ENCODE data around the gene ANKS3.

ANKS3 gene

DNA sequence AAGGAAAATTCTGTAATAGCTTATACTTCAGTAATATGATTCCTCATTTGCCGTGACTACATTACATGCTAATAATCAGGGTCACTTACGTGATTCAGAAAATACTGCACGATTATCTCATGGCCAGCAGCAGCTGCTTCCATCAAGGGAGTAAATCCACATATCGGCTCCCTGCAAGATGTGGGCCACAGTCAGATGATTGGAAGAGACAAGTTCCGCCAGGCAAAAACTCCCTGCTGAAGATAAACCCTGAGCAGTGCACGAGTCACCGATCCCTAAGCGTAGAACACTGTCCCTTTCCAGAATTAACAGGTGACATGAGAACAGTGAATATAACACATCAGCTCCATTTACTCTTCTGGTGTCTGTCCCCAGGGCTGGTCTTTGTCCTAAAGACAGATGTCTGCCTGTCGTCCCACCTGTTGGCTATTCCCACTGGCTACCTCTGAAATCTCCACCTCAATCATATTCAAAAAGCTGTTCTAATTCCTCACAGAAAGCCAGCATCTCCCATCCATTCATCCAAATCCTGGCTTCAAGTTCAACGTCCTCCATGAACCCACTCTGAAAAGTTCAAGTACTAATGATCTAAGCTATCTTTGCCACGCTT, 9.3 kb downstream of the ANKS3 start:
- no peak for FAIRE-seq

DNA sequence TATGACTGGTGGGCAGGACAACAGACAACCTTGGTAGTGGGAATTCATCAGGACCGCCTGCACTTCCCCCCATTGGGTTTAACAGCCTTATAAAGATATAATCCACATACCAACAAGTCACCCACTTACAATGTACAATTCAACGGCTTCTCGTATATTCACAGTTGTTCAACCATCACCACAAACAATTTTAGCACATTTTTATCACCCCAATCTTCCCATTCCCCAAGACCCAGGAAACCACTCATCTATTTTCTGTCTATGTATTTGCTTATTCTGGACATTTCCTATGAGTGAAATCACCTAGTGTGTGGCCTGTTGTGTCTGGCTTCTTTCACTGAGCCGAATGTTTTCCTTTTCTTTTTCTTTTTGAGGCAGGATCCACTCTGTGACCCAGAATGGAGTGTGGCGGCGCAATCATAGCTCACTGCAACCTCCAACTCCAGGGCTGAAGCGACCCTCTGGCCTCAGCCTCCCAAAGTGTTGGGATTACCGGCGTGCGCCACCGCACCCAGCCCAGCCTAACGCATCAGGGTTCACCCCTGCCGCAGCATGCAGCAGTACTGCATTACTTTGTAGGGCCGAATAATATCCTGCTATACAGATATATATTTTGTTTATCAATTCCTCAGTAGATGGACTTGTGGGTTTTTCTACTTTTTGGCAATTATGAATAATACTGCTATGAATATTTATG, 10.9 kb downstream of the ANKS3 start:
- FAIRE-seq, result no peak

DNA sequence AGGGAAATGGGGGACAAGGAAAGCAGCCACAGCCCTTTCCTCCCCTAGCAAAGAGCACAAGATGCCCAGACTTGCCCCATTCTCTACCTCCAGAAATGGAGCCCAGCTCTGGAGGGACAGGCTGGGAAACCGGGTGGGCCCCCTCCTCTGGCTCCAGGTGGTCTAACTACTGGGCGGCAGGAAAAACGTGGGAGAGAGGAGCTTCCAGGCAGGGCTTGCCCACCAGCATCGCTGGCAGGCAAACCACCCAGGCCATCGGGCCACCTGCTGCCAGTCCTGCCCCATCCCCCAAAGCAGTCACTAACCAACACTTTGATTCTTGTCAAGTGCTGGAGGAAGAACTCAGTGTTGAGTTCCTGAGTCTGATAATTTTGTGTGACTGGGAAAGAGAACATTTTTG, 15.6 kb downstream of the ANKS3 start:
- no peak for FAIRE-seq

DNA sequence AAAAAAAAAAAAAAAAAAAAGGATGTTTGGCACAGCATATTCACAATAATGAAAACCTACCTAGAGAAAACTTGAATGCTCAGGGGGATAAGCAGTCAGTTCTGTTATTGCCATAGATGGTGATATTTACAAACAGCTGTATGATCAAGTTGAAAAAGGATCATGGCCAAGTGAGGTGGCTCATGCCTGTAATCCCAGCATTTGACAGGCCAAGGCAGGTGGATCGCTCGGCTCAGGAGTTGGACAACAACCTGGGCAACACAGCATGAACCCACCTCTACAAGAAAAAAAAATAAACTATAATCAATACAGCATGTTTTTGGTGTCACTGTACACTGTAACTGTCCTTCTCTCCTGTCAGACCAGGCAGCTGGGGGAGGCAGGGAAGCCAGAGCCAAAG, 19.1 kb downstream of the ANKS3 start:
- FAIRE-seq, result no peak

DNA sequence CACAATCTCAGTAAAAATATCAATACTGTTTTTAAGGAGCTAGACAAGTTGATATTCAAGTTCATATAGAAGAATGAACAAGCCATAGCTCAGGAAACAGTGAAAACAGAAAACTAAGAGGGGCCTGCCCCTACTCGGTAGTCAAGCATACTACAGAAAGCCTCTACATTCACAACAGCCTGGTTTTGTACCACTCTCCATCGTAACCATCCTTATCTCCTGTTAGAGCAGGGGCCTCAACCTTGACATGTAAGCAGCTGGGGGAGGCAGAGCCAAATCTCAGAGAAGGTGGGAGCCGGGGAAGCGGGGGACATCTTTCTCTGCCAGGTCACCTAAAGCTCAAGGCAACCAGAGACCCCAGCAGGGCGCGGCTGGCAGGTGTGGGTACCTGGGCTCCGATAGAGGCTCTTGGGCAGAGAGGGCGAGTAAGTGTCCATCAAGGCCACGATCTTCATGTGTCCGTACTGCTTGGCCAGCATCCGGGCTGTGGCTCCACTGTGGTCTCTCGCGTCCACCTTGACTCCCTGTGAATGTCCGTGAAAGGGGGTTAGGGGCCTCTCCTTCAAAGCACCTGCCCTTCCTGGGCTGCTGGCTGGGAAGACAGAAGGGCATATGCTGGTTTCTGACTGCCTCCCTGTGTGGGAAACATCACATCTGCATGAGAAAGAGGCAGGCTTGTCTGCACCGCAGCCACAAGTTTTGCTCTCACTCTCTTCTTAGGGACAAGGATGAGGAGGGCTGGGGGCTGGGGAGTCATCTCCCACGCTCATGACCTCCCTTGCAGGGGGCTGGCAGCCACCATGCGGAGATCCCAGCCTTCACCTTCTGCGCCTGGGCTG, 20.2 kb downstream of the ANKS3 start:
- FAIRE-seq, result no peak

DNA sequence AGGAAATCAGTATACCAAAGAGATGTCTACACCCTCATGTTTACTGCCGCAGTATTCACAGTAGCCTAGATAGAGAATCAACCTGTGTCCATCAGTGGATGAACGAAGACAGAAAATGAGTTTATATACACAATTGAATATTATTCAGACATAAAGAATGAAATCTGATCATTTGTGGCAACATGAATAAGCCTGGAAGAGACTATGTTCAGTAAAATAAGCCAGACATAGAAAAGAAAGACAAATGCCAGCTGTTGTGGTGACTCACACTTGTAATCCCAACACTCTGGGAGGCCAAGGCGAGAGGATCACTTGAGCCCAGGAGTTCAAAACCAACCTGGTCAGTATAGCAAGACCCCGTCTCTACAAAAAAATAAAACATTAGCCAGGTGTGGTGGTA, 24.6 kb downstream of the ANKS3 start:
- no peak for FAIRE-seq

DNA sequence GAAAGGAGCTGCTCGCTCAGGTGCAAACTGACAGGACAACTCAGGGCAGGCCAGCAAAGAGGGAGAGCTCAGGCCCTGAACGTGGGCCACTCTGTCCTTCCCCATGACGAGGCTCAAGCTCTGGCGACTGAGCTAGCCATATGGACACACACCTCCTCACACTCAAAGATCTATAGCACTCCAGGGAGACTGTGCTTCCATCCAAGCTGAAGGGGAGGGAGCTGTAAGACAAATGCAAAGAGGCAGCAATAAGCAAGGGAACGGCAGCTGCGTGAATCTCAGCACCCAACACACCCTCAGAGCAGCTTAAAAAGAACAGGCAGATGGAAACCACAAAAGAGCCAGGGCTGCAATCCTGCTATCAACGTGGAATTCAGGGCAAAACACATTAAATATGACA, 27.2 kb downstream of the ANKS3 start:
- FAIRE-seq, result no peak

DNA sequence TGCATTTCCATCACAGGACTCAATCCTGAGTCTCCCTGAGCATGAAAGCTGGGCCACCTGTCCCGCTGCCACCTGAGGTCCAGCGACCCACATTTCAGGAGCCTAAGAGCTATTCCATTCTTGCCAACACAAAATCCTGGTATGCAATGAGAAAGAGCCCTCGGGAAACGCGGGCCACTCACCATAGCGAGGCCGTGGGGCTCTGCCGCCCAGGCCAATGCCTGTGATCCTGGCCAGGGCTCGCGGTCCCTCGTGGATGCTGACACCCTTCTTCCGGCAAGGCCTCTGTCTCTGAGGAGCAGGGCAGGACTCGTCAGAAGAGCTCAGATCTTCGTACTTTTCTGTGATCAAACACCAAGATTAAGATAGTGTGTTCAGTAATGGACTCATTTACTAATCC, 29.2 kb downstream of the ANKS3 start:
- FAIRE-seq, result no peak

DNA sequence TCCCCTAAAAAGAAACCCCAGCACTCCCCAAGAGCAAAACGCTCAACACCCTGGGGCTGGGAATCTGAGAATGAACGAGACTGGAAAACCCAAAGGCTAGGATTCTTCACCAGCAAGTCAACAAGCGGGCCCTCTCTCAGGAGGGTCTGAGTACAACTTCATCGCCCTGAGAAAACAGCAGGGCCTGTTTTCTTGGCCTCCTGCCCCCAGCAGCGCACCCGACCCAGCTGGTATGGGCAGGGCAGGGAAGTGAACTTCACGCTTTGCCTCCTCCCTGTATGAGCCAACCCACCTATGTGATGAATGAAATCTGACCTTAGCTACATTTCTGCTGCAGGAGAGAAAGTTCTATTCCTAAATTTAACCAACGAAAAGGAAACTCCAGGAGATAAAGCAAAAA, 29.6 kb downstream of the ANKS3 start:
- FAIRE-seq, result no peak

DNA sequence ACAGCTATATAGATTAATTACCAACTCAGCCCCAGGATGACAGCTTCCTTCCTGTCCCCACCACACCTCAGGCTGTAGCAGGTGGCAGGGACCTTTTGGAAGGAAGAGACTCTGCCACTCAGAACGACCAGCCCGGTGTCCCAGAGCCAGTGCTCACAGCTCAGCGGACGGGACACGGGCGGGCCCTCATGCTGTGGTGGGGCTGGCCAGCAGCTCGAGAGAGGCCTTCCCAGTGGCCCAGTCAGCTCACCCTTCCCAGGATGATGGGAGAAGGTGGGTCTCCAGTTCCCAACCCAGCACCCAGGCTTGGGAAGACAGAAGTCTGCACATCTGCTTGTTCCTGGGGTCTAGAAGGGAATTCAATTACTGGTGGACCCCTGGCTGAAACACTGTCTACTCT, 30.2 kb downstream of the ANKS3 start:
- FAIRE-seq, result no peak

DNA sequence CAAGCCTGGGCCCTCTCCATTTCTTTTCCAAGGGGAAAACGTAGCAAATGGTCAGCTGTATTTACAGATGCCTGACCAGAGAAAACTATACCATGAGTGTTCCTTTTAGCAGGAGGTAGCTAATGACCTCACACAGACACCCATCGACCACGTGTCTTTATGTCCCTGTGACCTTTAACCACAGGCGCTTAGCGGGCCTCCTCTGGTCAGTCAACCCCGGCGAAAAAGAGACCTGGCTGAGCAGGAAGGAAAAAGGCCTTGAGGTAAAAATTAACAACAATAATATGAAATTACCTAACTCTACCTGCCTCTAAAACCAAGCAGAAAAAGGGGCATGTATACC, 31.6 kb downstream of the ANKS3 start:
- FAIRE-seq, result no peak

DNA sequence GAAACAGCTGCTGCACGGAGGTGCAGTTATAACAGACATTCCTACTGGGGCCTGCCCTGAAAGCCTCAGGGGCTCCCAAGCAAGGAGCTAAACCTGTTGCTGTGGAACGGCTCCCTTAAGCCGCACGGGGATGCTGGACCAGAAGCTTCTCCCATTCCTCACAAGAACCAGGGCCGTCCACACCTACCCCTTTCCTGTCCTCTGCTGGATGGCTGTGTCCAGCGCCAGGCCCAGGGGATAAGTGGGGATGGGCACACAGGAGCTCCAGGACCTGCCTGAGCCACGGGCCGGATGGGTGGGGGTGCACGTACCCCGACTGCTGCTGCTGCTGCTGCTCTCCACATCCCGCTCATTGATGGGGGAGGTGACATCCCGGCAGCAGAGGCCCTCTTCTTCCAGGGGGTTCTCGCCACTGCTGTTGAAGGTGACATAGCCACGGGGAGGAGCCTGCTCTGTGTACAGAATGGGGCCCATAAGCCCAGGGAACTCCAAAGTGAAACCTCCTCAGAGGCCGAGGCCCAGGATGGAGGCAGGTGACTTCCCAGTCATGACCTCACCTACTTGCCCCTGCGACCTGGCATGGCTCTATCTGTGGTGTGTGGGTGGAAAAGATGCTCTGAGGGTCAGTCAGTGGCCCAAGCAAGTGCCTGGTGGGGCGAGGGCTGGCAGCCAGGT, 32.1 kb downstream of the ANKS3 start:
- FAIRE-seq, result no peak

DNA sequence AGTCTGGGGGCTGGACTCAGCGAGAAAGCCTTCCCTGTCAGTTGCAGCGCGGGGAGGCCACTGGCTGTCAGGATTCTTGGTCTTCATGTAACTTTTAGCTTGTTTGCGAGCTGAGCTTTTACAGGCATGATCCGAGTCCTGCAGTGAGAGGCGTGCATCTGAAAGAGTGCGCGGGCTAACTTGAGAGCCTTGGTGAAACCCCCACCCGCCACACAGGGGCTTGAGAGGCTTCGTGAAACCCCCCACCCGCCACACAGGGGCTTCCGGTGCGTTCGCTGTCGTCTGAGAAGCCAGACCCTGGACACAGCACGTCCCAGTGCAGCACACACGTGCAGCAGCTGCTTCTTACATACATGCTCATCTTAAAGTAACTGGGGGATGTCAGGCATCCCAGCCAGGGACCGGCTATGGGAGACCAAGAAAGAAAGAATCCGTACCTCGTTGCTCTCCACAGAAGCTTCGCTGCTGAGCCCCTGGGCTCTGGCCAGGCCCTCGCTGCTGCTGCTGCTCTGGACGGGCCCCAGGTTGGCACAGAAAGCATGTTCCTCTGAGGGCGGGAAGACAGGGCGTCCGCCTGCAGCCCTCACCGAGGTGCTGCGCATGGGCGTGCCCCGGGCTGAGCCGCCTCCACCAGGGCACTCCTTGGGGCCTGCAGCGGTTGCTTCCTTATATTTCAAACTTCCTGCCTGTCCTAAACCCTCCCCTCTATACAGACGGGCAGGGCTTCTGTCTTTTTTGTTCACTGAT, 32.9 kb downstream of the ANKS3 start:
- FAIRE-seq, result no peak

DNA sequence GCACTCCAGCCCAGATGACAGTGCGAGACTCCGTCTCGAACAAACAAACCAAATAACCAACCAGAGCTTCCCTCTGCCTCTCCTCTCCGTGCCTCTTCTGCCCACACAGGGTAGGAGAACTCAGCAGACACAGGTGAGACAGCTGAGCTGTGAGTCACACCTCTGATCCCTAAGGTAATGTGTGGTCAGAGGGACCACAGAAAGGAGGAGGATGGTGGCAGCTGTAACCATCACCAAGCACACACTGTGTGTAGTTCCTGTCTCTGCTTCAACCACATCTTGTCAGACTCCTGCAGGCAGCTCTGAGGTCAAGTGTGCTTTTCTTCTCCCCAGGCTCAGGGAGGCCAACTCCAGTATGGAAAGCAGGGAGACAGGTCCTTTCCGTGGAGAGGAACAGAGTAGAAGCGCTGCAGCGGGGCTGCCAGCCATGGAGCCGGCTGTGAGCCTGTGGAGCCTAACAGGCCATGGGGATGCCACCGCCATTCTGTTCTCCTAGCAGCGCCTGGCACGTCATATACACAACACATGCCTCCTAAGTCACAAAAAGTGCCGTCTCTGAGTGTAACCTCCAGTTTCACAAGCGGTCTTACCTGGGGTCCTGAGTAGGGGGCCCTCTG, 33.6 kb downstream of the ANKS3 start:
- FAIRE-seq, result no peak

DNA sequence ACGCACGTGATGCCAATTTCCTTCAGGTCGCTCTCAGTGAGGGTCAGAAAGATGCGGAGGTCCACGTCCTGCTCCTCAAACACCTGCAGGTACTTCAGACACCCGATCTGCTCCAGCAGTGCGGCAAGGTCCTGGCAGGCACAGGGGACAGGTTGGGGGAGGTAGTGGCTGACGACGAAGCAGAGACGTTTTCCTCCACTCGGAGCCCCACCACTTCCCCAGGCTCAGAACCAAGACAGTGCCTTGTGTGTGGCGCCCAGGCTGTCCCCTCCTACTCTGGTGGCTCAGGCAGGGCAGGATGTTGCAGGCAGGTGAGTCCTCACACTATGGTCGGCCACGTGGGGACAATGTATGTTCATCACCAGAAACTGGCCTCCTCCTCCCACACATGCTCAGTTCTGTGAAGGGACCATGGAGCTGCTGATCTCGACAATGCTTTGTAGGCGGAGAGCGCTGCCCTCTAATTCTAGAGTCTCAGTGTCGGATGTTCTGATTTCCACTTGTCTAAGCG, 35.0 kb downstream of the ANKS3 start:
- no peak for FAIRE-seq

DNA sequence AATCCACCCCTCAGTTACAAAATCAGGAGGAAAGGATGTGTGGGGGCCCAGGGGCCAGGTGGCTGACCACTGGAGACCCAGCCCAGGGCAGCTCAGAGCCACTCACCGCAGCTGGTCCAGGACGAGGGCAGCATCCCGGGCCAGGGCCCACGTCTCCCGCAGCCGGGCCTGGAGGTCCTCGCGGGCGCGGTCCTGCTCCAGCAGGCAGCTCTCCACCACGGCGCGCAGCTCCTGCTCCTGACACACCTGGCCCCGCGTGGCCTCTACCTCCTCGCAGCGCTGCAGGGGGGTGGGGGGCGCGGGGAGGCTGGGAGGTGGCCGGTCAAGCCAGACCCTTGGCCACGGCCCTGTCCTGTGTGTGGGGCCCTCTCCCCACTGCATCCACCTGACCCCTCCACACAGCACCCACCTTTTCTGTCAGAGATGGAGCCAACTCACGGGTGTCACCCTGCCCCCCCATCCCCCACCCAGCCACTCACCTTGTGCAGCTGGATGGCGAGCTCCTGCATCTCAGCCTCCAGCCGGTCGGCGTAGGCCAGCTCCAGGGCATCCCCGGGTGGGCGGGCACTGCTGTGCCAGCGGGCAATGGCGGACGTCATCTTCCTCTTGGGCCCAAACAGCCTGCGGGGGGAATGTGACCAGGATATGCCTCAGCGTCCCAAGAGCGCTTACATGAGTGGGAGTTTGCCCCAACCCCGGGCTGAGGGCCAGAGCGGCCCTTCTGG, 35.6 kb downstream of the ANKS3 start:
- no peak for FAIRE-seq

DNA sequence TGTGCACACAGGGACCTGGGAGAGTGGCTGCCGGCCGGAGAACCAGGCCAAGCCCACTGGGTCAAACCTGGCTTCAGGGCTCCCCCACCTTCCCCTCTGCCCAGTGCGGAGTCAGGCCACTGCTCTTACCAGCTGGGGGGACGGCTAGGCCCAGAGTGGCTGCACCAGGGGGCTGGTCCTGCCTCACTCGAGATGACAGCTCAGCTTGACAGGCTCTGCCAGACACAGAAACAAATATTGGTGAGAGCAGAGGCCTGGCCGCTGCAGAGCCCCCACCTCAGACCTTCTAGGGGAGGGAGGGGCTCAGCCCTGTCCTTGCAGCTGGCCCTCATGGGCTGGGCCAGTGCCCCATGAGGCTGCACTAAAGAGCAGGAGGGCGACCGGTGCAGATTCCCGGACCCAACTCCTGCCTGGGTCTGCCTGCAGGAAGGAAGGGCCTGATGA, 36.2 kb downstream of the ANKS3 start:
- FAIRE-seq, result no peak

DNA sequence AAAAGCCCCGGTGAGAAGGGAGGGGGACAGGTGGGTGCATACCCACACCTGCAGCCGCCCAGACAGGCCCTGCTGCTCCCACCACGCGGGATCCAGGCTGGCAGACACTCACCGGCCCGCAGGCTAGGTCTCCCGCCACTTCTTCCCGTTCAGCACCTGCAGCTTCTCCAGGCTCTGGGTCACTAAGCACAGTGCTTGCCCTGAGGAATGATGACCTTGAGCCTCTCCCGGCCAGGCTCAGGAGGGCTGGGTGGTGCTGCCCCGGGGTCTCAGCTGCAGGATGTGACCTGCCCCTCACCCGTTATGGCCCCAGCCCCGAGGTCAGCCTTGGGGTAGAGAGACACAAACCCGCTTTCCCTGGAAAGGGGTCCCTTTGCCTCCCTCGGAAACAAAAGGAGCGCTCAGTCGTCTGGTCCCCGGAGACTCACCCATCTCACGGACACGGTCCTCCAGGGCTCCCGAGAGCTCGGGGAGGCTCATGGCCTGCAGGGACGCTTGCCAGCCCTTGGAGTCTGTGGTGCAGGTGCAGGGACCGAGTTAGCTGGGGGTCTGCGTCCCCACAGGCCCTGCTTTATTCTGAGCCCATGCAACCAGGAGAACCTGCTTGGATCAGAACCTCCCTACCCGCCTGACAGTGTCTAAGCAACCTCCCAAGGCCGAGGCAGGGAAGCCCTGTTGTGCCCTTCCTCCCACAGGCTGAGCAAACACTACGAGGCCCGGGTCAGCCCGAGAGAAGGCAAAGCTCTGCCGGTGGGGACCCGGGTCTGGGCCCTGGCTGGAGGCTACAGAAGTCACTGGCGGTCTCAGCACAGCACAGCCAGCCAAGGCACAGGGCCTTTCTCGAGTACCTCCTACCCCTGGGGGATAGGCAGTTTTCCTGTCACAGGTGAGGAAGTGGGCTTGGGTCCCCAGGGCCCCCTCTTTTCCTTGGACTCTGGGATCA, 36.9 kb downstream of the ANKS3 start:
- no peak for FAIRE-seq

DNA sequence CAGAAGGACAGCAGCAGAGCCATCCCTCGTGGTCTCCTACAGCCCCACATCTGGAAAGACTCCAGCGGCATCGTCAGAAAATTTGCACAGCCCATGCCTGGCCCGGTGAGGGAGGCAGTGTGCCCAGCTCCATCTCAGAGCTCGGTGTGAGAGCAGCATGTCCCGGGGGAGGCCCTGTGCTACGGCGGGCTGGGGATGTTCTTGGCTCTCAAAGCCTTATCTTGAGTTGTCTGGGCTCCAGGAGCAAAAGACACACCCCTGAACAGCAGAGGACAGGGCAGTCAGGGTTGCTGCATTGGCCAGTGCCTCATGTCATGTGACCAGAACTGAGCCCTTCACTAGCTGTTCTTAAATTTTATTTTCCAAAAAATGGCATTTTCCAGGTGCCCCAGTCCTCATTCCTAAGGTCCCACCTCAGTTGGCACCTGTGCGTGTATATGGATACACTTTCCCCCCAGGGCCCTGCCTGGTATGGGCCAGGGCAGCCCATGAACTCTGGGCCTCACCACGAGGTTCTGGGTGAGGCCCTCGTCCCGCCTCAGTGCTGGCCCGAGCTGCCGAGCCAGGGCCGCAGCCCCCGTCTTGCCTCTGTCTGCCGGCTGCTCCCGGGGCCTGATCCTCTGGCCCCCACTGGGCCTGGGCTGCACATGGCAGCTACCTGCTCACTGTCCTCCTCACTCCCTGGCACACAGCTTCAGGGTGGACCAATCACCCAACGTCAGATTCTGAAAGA, 37.7 kb downstream of the ANKS3 start:
- FAIRE-seq, result no peak

Data from A204.1 (cell line).